ELR (cell line): ENCODE results near the gene NFASC.

ENCODE experiments used
- DNase-seq: peaks from one replicate; pipeline ENCODE4 v3.0.0-alpha.2; 2015; ENCODE audit warnings: low read depth

Gene NFASC

DNA sequence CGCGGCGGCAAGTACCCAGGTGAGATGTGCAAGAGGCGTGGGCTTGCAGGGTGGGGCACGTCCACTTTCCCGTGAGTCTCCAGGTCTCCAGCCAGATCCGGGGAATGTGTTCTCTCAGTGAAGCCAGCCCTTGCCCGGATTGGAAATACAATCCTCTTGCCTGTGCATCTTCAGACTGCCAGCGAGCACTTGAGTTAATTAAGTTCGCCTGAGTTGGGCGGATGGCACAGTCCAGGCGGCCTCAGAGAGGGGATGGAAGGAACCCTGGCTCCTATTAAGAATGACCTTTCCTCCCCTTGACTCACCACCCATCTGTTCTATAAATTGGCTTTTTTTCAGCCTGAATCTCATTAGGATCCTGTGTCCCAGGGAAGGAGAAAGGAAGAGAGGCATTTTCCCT is 139.0 kb downstream of the NFASC start:
- no peak for DNase-seq

DNA sequence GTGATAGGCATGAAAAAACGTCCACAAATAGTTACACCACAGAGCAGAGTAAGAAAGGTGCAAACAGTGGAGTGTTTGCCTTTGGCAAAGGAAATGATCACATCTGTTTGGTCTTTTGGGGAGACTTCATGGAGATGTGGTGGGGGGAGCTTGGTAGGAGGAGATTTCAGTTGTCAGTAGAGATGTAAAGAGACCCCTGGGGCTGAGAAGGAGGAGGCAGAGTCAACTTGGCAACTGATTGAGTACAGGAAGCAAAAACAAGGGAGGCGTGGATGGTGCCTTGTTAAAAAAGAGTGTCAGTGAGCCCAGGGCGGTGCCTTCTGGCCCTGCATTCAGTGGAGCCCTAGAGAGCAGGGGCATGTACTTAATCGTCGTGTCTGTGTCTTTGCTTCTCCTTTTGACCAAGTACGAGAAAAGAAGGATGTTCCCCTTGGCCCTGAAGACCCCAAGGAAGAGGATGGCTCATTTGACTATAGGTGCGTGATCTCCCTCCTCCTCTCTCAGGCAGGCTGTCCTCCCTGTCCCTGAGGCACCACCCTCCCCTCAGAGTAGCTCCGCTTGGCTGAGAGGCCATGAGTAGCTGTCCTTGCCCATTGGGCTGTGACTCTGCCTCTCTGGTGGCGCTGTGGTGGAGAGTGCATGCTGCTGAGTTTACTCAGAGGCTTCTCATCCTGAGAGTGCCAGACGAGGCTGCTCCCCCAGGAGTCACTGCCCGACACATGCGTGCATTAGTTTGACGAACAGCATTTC is 141.9 kb downstream of the NFASC start:
- no peak for DNase-seq

DNA sequence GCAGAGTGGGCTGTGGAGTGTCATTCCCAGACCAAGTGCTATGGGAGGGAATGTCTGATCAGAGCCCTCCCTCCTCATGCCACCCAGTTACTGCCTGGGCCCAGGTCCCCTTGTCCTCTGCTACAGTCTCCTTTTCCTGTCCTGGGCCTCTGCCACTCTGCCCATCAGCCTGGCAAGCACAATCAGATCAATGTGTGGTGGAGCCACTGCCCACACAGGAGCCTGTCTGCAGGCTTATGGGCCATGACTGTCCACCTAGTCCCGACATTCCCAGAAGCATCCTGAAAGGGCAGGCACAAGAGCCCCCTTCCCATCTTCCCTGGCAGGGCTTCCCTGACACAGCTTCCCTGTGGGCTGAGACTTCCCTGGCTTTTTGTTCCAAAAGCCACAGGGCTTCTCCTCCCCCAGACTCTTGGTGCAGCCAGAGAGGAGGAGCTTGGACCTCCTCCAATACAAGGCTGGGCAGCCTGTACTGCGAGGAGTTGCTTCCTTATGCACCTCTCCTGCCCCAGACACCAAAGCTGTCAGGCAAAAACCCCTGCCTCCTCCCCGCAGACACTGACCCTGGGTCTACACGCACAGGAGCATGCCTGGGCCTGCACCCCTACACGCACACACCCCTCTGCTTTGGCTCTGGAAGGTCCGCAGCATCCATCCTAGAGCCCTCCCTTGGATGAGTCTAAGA is 143.2 kb downstream of the NFASC start:
- DNase-seq: no peak

DNA sequence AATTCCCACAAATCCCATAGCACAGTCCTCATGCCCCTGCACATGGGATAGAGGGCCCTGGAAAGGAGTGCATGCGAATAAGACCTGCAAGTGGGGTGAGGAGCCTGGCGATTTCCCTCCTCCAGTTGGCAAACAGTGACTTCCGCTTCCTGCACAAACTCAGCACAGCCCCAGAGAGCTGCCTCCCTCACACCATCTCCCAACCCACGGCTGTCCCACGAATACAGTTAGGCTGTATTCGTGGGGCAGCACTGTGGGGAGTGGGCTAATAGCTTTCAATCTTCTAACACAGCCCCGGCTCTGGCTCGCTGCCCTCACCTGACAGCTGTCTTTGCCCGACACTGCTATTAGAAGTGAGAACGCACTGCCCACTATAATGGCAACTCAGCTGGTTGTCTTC is 144.1 kb downstream of the NFASC start:
- no peak for DNase-seq

DNA sequence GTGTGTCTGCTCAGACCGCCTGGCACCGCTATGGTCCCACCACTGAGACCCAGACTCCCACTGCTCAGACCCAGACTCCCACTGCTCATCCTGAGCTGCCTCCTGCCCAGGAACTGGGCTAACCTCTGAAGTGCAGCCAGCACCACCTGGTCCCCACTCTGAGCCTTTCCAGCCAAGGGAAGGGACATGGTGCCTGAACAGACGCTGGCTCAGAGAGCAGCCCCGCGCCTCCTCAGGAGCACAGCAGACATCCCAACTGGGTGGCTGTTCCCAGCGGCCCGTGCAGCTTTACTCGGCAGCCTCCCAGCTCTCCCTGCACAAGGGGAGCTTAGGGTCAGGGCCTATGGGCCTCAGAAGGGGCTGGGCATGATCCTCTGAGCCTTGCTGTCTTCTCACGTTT is 144.6 kb downstream of the NFASC start:
- no peak for DNase-seq

DNA sequence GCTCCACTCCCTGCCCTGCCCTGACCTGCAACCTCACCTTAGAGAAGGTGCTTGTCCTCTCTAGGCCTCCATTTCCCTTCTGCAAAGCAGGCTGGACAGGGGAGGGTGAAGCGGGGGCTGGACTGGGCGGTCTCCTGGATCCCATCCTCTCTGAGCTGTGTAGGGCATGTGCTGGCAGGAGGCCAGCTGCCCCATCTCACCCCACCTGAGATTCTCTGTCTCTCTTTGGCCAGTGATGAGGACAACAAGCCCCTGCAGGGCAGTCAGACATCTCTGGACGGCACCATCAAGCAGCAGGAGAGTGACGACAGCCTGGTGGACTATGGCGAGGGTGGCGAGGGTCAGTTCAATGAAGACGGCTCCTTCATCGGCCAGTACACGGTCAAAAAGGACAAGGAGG is 145.4 kb downstream of the NFASC start:
- DNase-seq: no peak

DNA sequence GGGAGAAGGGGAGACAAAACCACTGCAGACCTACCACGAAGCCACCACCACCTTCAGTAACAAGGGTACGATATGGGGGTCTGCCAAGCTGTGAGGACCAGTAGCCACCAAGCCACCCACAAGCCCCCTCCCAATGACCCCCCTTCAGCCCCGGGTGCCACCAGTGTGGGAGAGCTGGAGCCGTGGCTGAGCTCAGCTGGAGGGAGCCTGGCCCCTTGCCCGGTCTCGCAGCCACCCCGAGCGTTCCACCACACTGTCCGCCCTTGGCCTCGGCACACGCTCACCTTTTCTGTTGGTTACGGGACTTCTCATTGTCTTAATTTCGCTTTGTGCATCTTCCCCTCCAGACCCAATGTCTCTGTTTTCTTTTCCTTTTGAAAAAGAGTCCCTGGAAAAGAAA is 145.9 kb downstream of the NFASC start:
- no peak for DNase-seq

DNA sequence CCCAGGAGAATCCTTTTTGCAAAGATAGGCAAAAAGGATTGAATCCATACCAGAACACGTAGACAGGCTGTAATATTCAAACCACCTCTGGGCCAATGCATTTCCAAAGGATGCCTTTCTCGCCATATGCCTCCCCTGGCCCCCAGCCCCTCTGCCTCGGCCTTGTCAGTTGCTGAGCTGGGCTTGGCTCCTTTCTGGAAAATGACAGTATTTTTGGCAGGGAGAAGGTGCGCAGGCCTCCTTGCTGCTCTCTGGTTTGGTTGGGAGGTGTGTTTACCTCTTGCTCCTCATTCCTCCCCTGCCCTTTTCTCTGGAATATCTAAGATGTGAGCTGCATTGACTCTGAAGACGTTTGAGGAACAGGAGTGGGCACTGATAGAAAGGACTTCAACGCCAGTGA is 146.3 kb downstream of the NFASC start:
- no peak for DNase-seq

DNA sequence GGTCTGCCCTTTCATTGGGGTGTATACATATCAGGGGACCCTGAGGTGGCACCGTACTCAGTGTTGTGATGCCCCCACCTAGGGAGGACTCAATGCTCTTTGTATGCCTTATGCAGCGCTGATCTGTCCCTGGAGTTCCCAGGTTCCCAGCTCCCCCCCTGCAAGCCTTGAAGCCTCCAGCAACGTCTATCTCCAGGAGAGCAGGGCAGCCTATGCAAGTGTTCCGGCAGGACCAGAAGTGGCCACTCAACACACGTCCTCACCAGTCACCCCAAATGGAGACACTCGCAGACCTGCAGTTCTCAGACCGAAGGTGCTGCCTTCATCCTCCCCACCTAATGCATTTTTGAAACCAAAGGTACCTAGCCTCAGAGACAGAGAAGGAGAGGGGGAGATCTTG is 147.1 kb downstream of the NFASC start:
- DNase-seq: no peak

DNA sequence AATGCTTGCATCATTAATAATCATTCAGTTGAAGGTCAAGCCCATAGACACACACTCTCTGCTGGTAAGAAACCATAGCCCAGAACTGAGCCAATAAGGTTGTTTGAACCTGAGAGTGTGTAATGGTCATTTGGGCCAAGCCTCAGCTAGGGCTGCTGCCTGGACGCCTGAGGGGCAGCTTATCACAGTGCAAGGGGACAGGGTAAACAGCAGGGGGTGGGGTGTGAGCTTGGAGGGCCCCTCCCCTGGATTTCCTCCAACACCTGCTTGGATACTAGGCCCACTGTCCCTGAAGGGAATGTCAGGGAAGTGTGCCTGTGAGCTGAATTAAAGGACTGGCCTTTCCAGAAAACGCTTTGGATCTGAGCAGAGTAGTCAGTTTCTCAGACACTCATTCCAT is 147.7 kb downstream of the NFASC start:
- no peak for DNase-seq

DNA sequence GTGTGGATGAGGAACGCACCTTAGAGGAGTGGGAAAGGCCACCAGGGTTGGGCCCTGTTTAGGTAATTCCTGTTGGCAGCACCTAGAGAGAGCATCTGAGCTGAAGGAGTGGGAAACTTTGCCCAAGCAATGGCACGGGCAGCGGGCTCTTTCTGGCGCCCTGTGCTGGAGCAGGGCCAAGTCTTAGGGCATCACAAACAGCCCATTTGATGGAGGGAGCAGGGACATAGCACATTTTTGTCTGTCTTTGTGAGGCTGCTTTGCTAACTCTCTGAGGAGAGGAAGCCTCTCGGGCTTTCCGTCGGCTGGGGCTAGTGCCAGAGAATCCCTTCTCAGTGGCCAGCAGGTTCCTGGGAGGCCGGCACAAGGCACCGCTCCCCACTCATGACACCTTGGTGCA is 149.8 kb downstream of the NFASC start:
- DNase-seq: no peak

DNA sequence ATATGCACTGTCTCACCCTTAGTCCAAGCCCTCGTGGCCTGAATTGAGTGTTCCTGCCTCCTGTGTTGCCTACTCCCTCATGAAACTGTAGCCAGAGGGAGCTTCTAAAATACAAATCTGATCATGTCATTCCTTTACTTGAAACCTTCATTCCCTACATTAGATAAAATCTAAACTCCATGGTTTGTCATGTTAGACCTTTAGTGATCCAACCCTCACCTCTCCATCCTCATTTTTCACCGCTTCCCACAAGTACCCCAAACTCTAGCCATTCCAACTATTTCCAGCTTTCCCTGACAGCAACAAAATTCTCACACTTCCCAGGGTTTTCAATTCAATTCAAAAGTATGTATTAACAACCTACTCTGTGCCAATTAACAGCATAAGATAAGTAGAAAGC is 154.0 kb downstream of the NFASC start:
- DNase-seq: no peak

DNA sequence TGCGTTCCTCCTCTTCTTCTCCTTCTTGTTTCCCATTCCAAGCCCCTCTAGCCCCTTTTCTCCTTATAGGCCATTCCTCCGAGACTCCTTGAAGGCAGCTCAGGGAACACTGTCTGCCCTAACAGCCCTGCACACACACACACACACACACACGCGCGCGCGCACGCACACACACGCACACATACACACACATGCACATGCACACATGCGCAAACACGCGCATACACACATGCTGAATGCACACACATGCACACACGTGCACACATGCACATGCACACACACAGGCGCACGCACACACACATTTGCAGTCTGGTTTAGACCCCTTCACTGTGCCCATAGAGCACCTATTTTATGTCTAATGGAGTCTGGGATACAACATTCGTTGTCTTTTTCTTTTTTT is 154.6 kb downstream of the NFASC start:
- no peak for DNase-seq

DNA sequence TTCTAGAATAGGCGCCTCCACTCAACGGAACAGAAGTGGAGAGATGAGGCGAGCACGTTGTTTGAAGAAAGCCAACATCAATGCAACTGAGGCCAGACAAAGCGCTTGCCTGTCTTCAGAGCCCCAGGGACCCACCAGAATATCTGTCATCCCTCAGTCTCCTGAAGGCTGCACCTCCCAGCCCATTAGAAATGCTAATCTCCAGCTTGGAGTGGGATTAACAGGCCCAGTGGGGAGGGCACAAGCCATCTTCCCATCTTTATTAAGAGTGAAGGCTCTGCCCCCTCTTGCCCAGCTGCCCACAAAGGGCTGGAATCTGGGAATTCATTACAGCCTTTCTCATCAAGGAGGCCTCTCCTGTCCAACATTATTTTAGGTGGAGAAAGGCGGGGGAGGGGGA is 155.5 kb downstream of the NFASC start:
- DNase-seq: no peak

DNA sequence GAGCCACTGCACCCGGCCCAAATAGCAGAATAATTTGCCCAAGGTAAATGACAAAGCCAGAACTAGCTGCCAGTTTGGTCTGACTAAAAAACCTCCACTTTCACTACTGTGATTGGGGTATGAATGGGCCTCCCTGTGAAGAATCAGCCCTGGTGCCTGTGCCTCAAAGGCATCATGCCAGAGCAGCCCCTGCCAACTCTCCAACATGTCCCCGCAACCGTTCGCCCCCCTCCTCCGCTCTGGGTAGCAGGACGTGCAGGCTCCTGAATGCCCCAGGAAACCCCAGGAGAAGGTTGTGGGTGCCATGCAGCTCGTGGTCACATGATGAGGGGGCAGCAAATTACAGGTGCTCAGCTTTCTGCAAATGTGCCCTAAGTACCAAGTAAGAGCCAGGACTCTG is 157.7 kb downstream of the NFASC start:
- DNase-seq: no peak

DNA sequence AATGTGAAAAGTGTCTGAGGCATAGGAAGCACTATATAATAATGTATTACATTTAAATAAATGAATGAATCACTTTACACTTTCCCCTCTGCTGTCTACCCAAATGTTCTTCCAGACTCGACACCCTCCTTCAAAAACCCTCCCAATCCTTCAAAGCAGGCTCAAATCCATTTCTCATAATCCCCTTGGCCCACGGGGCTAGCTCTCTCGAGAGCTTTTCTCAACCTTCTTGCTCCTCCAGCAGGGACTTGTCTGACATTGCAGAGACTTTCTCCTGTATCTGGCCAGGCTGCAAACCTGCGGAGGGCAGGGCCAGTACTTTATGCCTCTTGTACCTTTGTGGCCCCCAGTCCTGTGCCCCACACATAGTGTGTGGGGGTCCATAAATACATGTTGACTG is 158.3 kb downstream of the NFASC start:
- no peak for DNase-seq

DNA sequence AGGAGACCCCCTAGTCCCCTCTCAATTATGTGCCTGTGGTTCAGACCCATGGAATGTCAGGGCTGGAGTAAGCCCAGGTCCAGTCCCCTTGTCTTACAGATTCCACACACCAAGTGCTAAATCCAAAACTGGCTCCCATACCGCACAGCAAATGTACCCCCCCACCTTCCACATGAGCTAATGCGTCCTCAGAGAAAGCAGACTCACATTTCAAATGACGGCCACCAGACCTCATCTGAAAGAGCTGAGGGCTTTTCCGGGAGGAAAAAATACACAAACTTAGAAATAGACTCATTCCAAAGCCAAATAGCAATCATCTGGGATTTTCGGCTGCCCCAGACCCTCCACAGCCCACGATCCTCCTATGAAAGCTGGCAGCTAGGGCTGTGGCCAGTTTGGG is 159.6 kb downstream of the NFASC start:
- DNase-seq: no peak

DNA sequence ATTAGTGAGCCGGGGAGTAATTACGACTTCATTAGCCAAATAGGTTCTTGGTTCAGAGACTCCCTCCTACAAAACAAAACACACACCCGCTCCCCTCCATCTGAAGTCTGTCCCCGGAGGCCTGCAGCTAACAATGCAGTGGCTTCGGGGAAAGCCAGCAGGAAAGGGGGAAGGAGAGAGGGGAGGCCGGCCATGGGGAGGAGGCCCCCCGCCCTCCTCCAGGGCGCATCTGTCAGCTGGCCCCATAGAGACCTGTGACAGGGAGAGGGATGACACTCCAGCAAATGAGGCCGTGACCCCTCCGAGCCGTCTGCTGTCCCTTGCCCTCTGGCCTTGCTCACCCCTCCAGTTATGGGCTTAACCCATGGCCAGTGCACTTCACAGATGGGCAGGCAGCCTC is 160.2 kb downstream of the NFASC start:
- no peak for DNase-seq

DNA sequence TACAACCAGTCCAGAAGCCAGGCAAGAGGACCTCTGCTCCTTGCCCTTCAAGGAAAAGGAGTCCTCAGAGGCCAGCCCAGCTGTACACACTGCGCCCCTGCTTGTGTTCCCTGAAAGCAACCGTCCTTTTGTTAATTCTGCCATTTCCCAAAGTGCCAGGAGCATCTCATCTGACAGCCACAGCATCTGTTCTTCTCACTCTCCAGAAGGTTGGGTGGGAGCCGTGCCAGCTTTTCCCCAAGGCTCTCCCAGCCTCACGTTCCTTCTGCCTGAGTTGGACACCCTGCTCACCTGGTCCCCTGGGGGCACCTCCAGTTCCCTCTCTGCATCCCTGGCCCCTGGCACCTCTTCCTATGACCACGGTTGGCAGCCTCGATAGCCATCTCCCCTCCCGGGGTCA is 161.8 kb downstream of the NFASC start:
- DNase-seq: no peak

DNA sequence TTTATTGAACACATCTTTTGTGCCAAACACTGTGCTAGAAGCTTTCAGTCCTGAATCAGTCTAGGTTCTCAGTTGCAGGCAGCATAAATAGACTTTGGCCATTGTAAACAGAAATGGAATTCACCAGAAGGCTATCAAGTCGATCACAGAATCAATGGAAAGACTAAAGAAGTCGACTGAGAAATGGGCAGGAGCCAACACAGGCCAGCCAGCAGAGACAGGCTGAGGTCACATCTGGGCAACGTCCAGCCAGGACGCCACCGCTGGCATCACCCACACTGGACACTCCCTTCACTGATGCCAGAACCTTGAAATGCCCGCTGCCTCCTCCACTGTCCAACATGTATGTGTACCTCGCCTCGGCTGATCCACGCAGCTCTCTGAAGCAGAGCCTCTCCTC is 166.9 kb downstream of the NFASC start:
- no peak for DNase-seq

DNA sequence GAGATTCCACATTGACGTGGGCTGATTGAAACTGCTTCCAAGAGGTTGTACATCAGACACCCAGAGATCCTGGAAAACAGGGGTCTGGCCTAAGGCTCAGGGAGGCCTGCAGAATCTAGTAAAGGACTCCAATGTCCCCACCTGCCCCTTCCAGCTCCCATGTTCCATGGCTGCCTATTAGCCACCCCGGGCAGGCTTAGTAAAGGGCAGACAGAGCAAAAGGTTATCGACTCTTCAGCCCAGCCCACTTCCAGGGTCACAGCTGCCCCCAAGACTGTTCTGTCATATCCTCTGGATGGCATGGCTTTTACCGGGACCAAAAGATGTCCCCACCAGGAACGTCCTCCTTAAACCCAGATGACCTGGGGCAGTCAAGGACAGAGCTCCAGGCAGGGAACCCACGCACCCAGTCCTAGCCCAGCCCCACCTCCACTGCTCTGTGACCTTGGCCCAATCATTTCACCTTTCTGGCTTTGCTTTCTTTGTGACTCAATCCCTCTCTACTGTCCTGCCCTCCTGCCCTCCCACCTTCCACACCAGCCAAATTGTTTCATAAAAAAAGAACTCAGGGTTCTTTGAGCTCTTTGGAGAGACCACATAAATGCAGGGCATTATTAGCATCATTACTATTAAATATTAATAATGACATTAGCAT is 167.6 kb downstream of the NFASC start:
- DNase-seq: no peak

DNA sequence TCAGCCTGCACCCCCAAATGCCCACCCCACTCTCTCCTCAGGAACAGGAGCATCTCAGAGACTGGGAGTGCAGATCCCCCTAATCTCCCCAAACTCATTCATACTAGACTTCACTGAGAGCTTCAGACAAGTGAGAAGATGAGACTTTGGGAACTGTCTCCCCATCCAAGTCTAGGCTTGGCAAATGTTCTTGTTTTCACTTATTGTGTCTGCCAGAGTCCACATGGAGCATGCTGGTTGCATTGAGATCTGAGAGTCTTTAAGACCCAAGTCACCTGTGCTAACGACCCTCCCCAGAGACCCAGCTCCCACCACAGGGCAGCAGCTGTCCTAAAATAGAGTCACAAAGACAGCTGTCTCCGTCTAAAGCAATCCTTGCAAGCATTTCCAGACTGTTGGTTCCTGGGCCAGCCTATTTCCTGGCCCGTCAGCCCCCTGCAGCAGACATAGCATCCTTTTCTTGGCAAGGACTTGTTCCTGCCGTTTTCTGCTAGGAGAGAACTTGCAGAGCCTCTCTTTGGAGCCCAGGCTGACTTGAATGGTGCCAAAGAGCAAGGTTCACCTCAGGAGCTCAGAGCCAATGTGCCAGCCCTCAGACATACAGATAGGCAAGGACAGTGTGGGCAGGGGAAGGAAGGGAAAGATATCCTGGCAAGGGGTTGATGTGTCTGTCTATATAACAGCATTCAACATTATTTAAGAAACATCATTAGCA is 170.5 kb downstream of the NFASC start:
- DNase-seq: no peak
